Activated CD4-positive, alpha-beta T cell treated with anti-CD3 and anti-CD28 coated beads, Interleukin-2, amount 50 U/mL, for 1 hour (primary cell): Measurements from ENCODE around the gene DNAJC17.

ENCODE experiments used
- DNase-seq: peaks from one replicate; pipeline ENCODE4 v3.0.0-alpha.2; 2020

DNAJC17 gene

DNA sequence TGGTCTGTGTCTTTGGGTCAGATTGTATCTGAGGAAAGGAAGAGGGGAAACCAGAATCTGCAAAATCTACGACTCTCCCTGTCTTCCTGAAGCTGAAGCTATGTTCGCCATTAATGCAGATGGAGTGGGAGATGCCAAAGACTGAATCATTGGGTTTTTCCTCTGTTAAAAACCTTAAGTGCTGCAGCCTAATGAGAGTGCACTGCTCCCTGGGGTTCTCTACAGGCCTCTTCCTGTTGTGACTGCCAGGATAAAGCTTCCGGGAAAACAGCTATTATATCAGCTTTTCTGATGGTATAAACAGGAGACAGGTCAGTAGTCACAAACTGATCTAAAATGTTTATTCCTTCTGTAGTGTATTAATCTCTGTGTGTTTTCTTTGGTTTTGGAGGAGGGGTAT is 76.2 kb downstream of the DNAJC17 start:
- no peak for DNase-seq

DNA sequence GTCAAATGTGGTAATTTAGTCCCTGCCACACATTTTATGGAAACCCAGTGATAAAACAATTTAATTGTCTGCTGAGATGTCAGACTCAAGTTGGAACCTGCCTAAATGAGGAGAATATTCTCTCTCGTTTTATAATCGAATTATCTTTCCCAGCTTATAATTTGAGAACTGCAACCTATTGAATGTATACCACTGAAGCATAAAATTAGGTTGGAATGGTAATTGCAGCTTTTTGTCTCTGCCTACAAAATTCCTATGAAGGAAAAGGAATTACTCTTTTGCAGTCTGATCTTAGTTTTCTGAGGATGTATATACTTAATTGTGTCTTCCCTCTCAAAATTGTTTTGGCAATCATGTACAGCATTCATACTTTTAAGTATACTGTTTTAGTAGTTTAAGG is 83.4 kb downstream of the DNAJC17 start:
- DNase-seq: no peak

DNA sequence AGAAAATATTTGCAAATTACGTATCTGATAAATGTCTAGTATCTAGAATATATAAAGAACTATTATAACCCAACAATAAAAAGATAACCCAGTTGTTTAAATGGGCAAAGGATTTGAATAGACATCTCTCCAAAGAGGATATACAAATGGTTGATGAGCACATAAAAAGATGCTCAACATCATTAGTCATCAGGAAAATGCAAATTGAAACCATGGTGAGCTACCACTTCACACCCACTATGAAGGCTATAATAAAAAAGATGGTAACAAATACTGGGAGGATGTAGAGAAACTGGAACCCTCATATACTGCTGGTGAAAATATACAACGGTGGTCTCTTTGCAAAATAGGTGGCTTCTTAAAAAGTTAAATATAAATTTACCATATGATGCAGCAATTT is 84.3 kb downstream of the DNAJC17 start:
- DNase-seq: no peak

DNA sequence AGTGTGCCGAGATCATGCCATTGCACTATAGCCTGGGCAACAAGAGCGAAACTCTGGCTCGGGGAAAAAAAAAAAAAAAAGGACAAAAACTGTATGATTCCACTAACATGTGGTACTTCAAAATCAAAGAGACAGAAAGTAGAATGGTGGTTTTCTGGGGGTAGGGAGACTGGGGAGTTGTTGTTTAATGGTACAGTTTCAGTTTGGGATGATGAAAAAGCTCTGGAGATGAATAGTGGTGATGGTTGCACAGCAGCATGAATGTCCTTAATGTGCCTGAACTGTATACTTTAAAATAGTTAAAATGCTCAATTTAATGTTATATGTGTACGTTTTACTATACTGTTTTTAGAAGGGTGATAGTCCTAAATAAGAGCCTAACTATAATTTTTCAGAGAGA is 84.9 kb downstream of the DNAJC17 start:
- no peak for DNase-seq

DNA sequence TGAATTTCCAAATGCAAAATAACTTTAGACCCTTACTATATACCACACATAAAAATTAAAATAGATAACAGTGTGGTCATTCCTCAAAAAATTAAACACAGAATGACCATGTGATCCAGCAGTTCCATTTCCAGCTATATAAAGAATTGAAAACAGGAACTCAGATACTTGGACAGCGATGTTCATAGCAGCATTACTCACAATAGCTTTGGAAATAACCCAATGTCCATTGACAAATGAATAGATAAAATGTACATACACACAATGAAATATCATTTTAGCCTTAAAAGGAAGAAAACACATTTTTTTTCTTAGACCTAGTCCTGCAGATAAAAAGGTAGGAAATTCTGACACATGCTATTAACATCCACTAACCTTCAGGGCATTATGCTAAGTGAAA is 85.6 kb downstream of the DNAJC17 start:
- no peak for DNase-seq

DNA sequence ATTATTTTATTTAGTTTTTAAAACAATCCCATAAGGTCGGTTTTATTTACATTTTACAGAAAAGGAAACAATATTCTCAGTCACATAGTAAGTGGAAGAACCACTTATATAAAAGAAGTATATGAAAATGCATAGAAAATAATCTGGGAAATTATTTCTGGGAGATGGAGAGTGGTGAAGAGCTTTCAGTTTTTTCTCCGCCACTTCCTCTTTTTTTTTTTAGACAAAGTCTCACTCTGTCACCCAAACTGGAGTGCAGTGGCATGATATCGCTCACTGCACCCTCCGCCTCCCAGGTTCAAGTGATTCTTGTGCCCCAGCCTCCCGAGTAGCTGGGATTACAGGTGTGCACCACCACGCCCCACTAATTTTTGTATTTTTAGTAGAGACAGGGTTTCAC is 91.1 kb downstream of the DNAJC17 start:
- DNase-seq: no peak
